RWPE1 (cell line): ENCODE results near the gene RAB13.
"Not testable (repeated sequence)": the region's sequence is repeated elsewhere in the genome, so short reads cannot be mapped to it uniquely, and the experiment has no call there.

Experiments used
- CTCF ChIA-PET: fragments of 350-600 bp; sonication (Branson Sonifier 250); formaldehyde crosslinking; extraction: SDS; loops from one replicate; lab custom pipeline; 2021; lab: Yijun Ruan, JAX
- POLR2A ChIA-PET: fragments of 400-600 bp; formaldehyde crosslinking; extraction: SDS; loops from one replicate; lab custom pipeline; 2020; ENCODE audit warnings: antibody characterized with exemption; ENCODE audit not compliant: low non-redundant PET; lab: Yijun Ruan, JAX
- DNase-seq: peaks from one replicate; pipeline ENCODE4 v3.0.0; 2012; ENCODE audit warnings: low spot score
- H3K27ac ChIP-seq: fragments of 450-650 bp; 2 replicates; pipeline ENCODE4 v1.5.1; 2017
- CTCF ChIP-seq: fragments of 450-650 bp; conservative IDR thresholded peaks from 2 replicates; pipeline ENCODE4 v1.5.1; 2017; ENCODE audit warnings: low read depth, mild to moderate bottlenecking

Gene RAB13

GRCh38 chr1:154006136-154006535 is 20.0 kb upstream of the RAB13 start:
- no peak overlapping the region for H3K27ac ChIP-seq
- ChIA-PET CTCF (interaction anchor here (0.6 kb wide), 1 partner anchor 293 kb away, joined by 3 read pairs; no protein-coding TSS in a partner anchor), POLR2A (no interaction called here)
- no peak for TF ChIP-seq CTCF
- no peak for DNase-seq

GRCh38 chr1:154000420-154000819 is 14.3 kb upstream of the RAB13 start:
- CTCF ChIA-PET: no interaction called here
- POLR2A ChIA-PET: no interaction called here
- DNase-seq: no peak
- H3K27ac ChIP-seq: no peak overlapping the region
- TF ChIP-seq CTCF: no peak

- CTCF ChIA-PET, DNase-seq, POLR2A ChIA-PET, H3K27ac ChIP-seq: not testable (repeated sequence)
Measured at GRCh38 chr1:153996882-153997281, 10.7 kb upstream of the RAB13 start.

- no peak overlapping the region for H3K27ac ChIP-seq
- TF ChIP-seq CTCF: no peak
- POLR2A ChIA-PET: no interaction called here
- no peak for DNase-seq
- CTCF ChIA-PET: no interaction called here
Measured at GRCh38 chr1:153995640-153996039, 9.5 kb upstream of the RAB13 start.

- POLR2A ChIA-PET: no interaction called here
- CTCF ChIA-PET: no interaction called here
- H3K27ac ChIP-seq: no peak overlapping the region
- no peak for DNase-seq
- no peak for TF ChIP-seq CTCF
Measured at GRCh38 chr1:153995202-153995601, 9.1 kb upstream of the RAB13 start.

- DNase-seq: no peak
- ChIA-PET POLR2A (interaction anchor here (0.6 to 1.0 kb wide), 2 partner anchors 25 to 28 kb away, joined by 3 read pairs; no protein-coding TSS in a partner anchor), CTCF (interaction anchor here (0.6 kb wide), 1 partner anchor 194 kb away, joined by 5 read pairs; no protein-coding TSS in a partner anchor)
- no peak for TF ChIP-seq CTCF
- H3K27ac ChIP-seq: no peak overlapping the region
Measured at GRCh38 chr1:153991806-153992205, 5.7 kb upstream of the RAB13 start.

GRCh38 chr1:153991151-153991630 is 5.1 kb upstream of the RAB13 start:
- CTCF ChIA-PET: interaction anchor here (0.8 kb wide), 1 partner anchor 170 kb away, joined by 4 read pairs; no protein-coding TSS in a partner anchor

More at GRCh38 chr1:153991151-153991630, 5.1 kb upstream of the RAB13 start:
- H3K27ac ChIP-seq: peak overlapping the region; percentile 80
- POLR2A ChIA-PET: interaction anchor here (0.6 to 1.5 kb wide), 4 partner anchors 8 to 28 kb away, joined by 3 to 7 read pairs (median 3); no protein-coding TSS in a partner anchor
- DNase-seq: no peak
- no peak for TF ChIP-seq CTCF
